HG03097 (cell line): ENCODE data around the gene ANGPTL4.
"Not testable (repeated sequence)": the region's sequence is repeated elsewhere in the genome, so short reads cannot be mapped to it uniquely, and the experiment has no call there.

Source experiments
- ATAC-seq: cut with Tn5 transposase; IDR thresholded peaks from one replicate; pipeline ENCODE4 v1.9.1; 2021; ENCODE audit not compliant: unreplicated experiment, low FRiP score

ANGPTL4 gene

GRCh38 chr19:8358948-8359347, 5.0 kb upstream of the ANGPTL4 start:
- no peak for ATAC-seq

GRCh38 chr19:8360196-8360595, 3.8 kb upstream of the ANGPTL4 start:
- ATAC-seq = no peak

GRCh38 chr19:8361921-8362793, 1.8 kb upstream of the ANGPTL4 start:
- no peak for ATAC-seq

GRCh38 chr19:8366121-8366581, 2.2 kb downstream of the ANGPTL4 start:
- no peak for ATAC-seq

GRCh38 chr19:8366961-8367326, 3.0 kb downstream of the ANGPTL4 start:
- no peak for ATAC-seq

- ATAC-seq = no peak
These were observed 3.5 kb downstream of the ANGPTL4 start for GRCh38 chr19:8367327-8368001.

- no peak for ATAC-seq
These were observed 6.4 kb downstream of the ANGPTL4 start for GRCh38 chr19:8370176-8371010.

- no peak for ATAC-seq
These were observed 7.3 kb downstream of the ANGPTL4 start for GRCh38 chr19:8371011-8371804.

- no peak for ATAC-seq
These were observed 10.2 kb downstream of the ANGPTL4 start for GRCh38 chr19:8373867-8374813.

- ATAC-seq = not testable (repeated sequence)
These were observed 11.8 kb downstream of the ANGPTL4 start for GRCh38 chr19:8375766-8376165.

- not testable (repeated sequence) for ATAC-seq
These were observed 12.5 kb downstream of the ANGPTL4 start for GRCh38 chr19:8376373-8376974.

- ATAC-seq = no peak
These were observed 13.6 kb downstream of the ANGPTL4 start for GRCh38 chr19:8377598-8377997.

- not testable (repeated sequence) for ATAC-seq
These were observed 15.4 kb downstream of the ANGPTL4 start for GRCh38 chr19:8379156-8379891.

GRCh38 chr19:8384569-8384968, 20.6 kb downstream of the ANGPTL4 start:
- not testable (repeated sequence) for ATAC-seq

GRCh38 chr19:8385103-8385502, 21.1 kb downstream of the ANGPTL4 start:
- ATAC-seq = not testable (repeated sequence)

- not testable (repeated sequence) for ATAC-seq
These were observed 21.6 kb downstream of the ANGPTL4 start for GRCh38 chr19:8385566-8385965.

GRCh38 chr19:8386419-8386818, 22.5 kb downstream of the ANGPTL4 start:
- not testable (repeated sequence) for ATAC-seq

GRCh38 chr19:8386990-8387389, 23.0 kb downstream of the ANGPTL4 start:
- no peak for ATAC-seq
